HepG2 (cell line): ENCODE data around the gene NOTUM. TPM values are rescaled to one million over a fixed set of nuclear protein-coding genes. Genes with fewer than 3 reads are reported as not detected.

Source experiments
- BHLHE40 ChIP-seq: IDR thresholded peaks from 2 replicates; pipeline ENCODE4 v1.6.1; 2011; ENCODE audit warnings: low read length, improper control_type of control experiment
- BRF2 ChIP-seq: sonication (generic); formaldehyde crosslinking; IDR thresholded peaks from 2 replicates; pipeline ENCODE4 v1.8.1; 2022; ENCODE audit warnings: mild to moderate bottlenecking, missing genetic modification reagents
- CREB3 ChIP-seq: sonication (generic); formaldehyde crosslinking; IDR thresholded peaks from 2 replicates; pipeline ENCODE4 v1.5.0; 2020; ENCODE audit warnings: missing genetic modification reagents
- ELF3 ChIP-seq: IDR thresholded peaks from 2 replicates; pipeline ENCODE4 v1.6.1; 2016; ENCODE audit warnings: missing genetic modification reagents, missing compliant biosample characterization
- EP300 ChIP-seq, 3 experiments: sonication (generic) in 1 of 3; formaldehyde crosslinking in 1 of 3; IDR thresholded peaks; 2 replicates each; pipeline versions ENCODE4 v1.5.1 to v1.6.1; 2011 to 2020; ENCODE audit warnings: low read depth in 2 of 3, low read length in 2 of 3, borderline replicate concordance in 1 of 3, improper control_type of control experiment in 1 of 3, mild to moderate bottlenecking in 1 of 3, missing genetic modification reagents in 1 of 3, moderate library complexity in 1 of 3
- IRF1 ChIP-seq: sonication (generic); formaldehyde crosslinking; IDR thresholded peaks from 2 replicates; pipeline ENCODE4 v1.4.0; 2020; ENCODE audit warnings: low read depth, mild to moderate bottlenecking, missing genetic modification reagents
- KDM5B ChIP-seq: sonication (generic); formaldehyde crosslinking; IDR thresholded peaks from 2 replicates; pipeline ENCODE4 v1.4.0; 2020; ENCODE audit warnings: missing genetic modification reagents, mild to moderate bottlenecking, borderline replicate concordance
- KMT2A ChIP-seq: sonication (generic); formaldehyde crosslinking; IDR thresholded peaks from 2 replicates; pipeline ENCODE4 v1.4.0; 2020; ENCODE audit warnings: missing genetic modification reagents
- NFAT5 ChIP-seq: sonication (generic); formaldehyde crosslinking; IDR thresholded peaks from 2 replicates; pipeline ENCODE4 v1.4.0; 2020; ENCODE audit warnings: missing genetic modification reagents
- SYNCRIP ChIP-seq: fragments of 200-400 bp; formaldehyde crosslinking; IDR thresholded peaks from 2 replicates; pipeline ENCODE4 v1.6.1; 2018; ENCODE audit warnings: mild to moderate bottlenecking, low read depth, low read length; ENCODE audit not compliant: insufficient read depth
- TBP ChIP-seq: sonication (generic); formaldehyde crosslinking; IDR thresholded peaks from 2 replicates; pipeline ENCODE4 v1.5.0; 2020; ENCODE audit warnings: missing genetic modification reagents
- UBTF ChIP-seq: sonication (generic); formaldehyde crosslinking; IDR thresholded peaks from 2 replicates; pipeline ENCODE4 v1.4.0; 2020; ENCODE audit warnings: mild to moderate bottlenecking, missing genetic modification reagents
- WIZ ChIP-seq: sonication (generic); formaldehyde crosslinking; IDR thresholded peaks from 2 replicates; pipeline ENCODE4 v1.5.1; 2020; ENCODE audit warnings: mild to moderate bottlenecking, missing genetic modification reagents
- ZNF331 ChIP-seq: sonication (generic); formaldehyde crosslinking; IDR thresholded peaks from 2 replicates; pipeline ENCODE4 v1.4.0; 2020; ENCODE audit warnings: missing genetic modification reagents
- polyA plus RNA-seq, 8 experiments: library from polyadenylated mRNA; depleted of rRNA in 3 of 8; stranded (reverse) in 7 of 8; unstranded in 1 of 8; fragments of >200 nt; fragmentation: Illumina TruSeq in 4 of 8; extraction: Trizol in 4 of 8; gene quantifications; 2 replicates each; pipeline versions ENCODE4 v1.2.1 to v1.2.3, GENCODE V29; 2011 to 2016; ENCODE audit warnings: low read depth in 4 of 8, missing spikeins in 1 of 8, mixed read lengths in 1 of 8; ENCODE audit not compliant: insufficient read depth in 1 of 8
- total RNA-seq, 5 experiments: library from RNA; depleted of rRNA; stranded (reverse); fragments of >200 nt; fragmentation: Illumina TruSeq; extraction: Trizol; gene quantifications; 2 replicates each; pipeline ENCODE4 v1.2.3, GENCODE V29; 2016; ENCODE audit warnings: low read depth in 1 of 5
- TF ChIP-seq, protein P1 (sequence below): sonication (generic); formaldehyde crosslinking; IDR thresholded peaks from 2 replicates; pipeline ENCODE4 v1.4.0; 2020; ENCODE audit warnings: missing genetic modification reagents

NOTUM gene
- total and polyA plus RNA-seq, 2 of the 13 experiments (the other 11 are each of a cell fraction or from before 2014, with no cell fraction given): 150 to 160 TPM

- TF ChIP-seq WIZ (CRISPR knock-in tag) (no peak), ELF3 (CRISPR knock-in tag) (peak; percentile 86), CREB3 (CRISPR knock-in tag) (no peak), NFAT5 (CRISPR knock-in tag) (no peak), KMT2A (CRISPR knock-in tag) (no peak), TBP (CRISPR knock-in tag) (no peak), BRF2 (CRISPR knock-in tag) (no peak), KDM5B (CRISPR knock-in tag) (peak; percentile 62), ZNF331 (CRISPR knock-in tag) (no peak), UBTF (CRISPR knock-in tag) (no peak), SYNCRIP (no peak), IRF1 (CRISPR knock-in tag) (no peak), BHLHE40 (peak; percentile 43; the same call in 1 of the 2 replicates), EP300 (IDR thresholded peaks at IDR 0.05; ENCODE audit: low read depth in 2 of 2, low read length in 2 of 2) (no peak), EP300 (CRISPR knock-in tag; IDR thresholded peaks at IDR 0.05; ENCODE audit: borderline replicate concordance) (no peak)
- TF ChIP-seq, protein P1, sequence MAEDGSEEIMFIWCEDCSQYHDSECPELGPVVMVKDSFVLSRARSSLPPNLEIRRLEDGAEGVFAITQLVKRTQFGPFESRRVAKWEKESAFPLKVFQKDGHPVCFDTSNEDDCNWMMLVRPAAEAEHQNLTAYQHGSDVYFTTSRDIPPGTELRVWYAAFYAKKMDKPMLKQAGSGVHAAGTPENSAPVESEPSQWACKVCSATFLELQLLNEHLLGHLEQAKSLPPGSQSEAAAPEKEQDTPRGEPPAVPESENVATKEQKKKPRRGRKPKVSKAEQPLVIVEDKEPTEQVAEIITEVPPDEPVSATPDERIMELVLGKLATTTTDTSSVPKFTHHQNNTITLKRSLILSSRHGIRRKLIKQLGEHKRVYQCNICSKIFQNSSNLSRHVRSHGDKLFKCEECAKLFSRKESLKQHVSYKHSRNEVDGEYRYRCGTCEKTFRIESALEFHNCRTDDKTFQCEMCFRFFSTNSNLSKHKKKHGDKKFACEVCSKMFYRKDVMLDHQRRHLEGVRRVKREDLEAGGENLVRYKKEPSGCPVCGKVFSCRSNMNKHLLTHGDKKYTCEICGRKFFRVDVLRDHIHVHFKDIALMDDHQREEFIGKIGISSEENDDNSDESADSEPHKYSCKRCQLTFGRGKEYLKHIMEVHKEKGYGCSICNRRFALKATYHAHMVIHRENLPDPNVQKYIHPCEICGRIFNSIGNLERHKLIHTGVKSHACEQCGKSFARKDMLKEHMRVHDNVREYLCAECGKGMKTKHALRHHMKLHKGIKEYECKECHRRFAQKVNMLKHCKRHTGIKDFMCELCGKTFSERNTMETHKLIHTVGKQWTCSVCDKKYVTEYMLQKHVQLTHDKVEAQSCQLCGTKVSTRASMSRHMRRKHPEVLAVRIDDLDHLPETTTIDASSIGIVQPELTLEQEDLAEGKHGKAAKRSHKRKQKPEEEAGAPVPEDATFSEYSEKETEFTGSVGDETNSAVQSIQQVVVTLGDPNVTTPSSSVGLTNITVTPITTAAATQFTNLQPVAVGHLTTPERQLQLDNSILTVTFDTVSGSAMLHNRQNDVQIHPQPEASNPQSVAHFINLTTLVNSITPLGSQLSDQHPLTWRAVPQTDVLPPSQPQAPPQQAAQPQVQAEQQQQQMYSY: no peak
Measured at GRCh38 chr17:81999587-81999975, 38.6 kb upstream of the NOTUM start (continued).
